Neuronal stem cell (in vitro differentiated cells): ENCODE results near the gene GIGYF2.

Experiments used
- DNase-seq: peaks from one replicate; pipeline ENCODE4 v3.0.0-alpha.2; 2013; ENCODE audit warnings: low spot score
- H2AFZ ChIP-seq: one replicate; pipeline ENCODE4 v1.6.1; 2013; ENCODE audit warnings: mild to moderate bottlenecking, low read length, inconsistent platforms
- H2AK5ac ChIP-seq: 2 replicates; pipeline ENCODE4 v1.6.1; 2013; ENCODE audit warnings: low read depth, mild to moderate bottlenecking, inconsistent platforms, low read length, moderate library complexity, mixed read lengths
- H2BK120ac ChIP-seq: 2 replicates; pipeline ENCODE4 v1.6.1; 2013; ENCODE audit warnings: low read depth, mild to moderate bottlenecking, inconsistent platforms, low read length, moderate library complexity, mixed read lengths
- H2BK12ac ChIP-seq: one replicate; pipeline ENCODE4 v1.6.1; 2013; ENCODE audit warnings: low read length, inconsistent platforms
- H2BK15ac ChIP-seq: 2 replicates; pipeline ENCODE4 v1.6.1; 2013; ENCODE audit warnings: mild to moderate bottlenecking, low read length, inconsistent platforms, mixed read lengths
- H2BK5ac ChIP-seq: one replicate; pipeline ENCODE4 v1.6.1; 2013; ENCODE audit warnings: inconsistent platforms, mild to moderate bottlenecking, low read length, moderate library complexity
- H3K14ac ChIP-seq: one replicate; pipeline ENCODE4 v1.6.1; 2013; ENCODE audit warnings: low read length, inconsistent platforms
- H3K18ac ChIP-seq: 2 replicates; pipeline ENCODE4 v1.6.1; 2013; ENCODE audit warnings: low read length, inconsistent platforms
- H3K23ac ChIP-seq: 2 replicates; pipeline ENCODE4 v1.6.1; 2013; ENCODE audit warnings: low read depth, mild to moderate bottlenecking, mixed read lengths, low read length, inconsistent platforms; ENCODE audit not compliant: poor library complexity
- H3K27ac ChIP-seq: replicated peaks from 3 replicates; pipeline ENCODE4 v1.5.1; 2013; ENCODE audit warnings: low read length, inconsistent platforms
- H3K27me3 ChIP-seq, 3 experiments: 2 replicates each; pipeline ENCODE4 v1.6.1; 2013; ENCODE audit warnings: low read length in 3 of 3, mild to moderate bottlenecking in 2 of 3, inconsistent platforms in 1 of 3, low read depth in 1 of 3, mixed read lengths in 1 of 3, moderate library complexity in 1 of 3; ENCODE audit not compliant: control insufficient read depth in 3 of 3, insufficient read depth in 3 of 3
- H3K36me3 ChIP-seq, 2 donors: replicated peaks in 1 of 2; 2 replicates each; pipeline ENCODE4 v1.6.1; 2013; ENCODE audit warnings: low read length in 2 of 2; ENCODE audit not compliant: control insufficient read depth in 2 of 2, insufficient read depth in 2 of 2
- H3K4ac ChIP-seq: 2 replicates; pipeline ENCODE4 v1.6.1; 2013; ENCODE audit warnings: inconsistent platforms, mild to moderate bottlenecking, low read length, moderate library complexity
- H3K4me1 ChIP-seq, 2 donors: 1 replicate in 1 of 2; 2 replicates in 1 of 2; pipeline ENCODE4 v1.6.1; 2013; ENCODE audit warnings: low read length in 2 of 2, low read depth in 1 of 2; ENCODE audit not compliant: control insufficient read depth in 2 of 2, insufficient read depth in 1 of 2
- H3K4me2 ChIP-seq: one replicate; pipeline ENCODE4 v1.6.1; 2013; ENCODE audit warnings: mild to moderate bottlenecking, low read length, inconsistent platforms; ENCODE audit not compliant: insufficient read depth, poor library complexity, severe bottlenecking
- H3K4me3 ChIP-seq, 2 donors: 2 replicates each; pipeline ENCODE4 v1.5.1; 2013; ENCODE audit warnings: low read length in 2 of 2, mild to moderate bottlenecking in 2 of 2, inconsistent platforms in 1 of 2, moderate library complexity in 1 of 2
- H3K79me1 ChIP-seq: one replicate; pipeline ENCODE4 v1.6.1; 2013; ENCODE audit warnings: low read depth, mild to moderate bottlenecking, inconsistent platforms, low read length, moderate library complexity
- H3K9ac ChIP-seq: one replicate; pipeline ENCODE4 v1.6.1; 2013; ENCODE audit warnings: mild to moderate bottlenecking, low read depth, low read length, inconsistent platforms; ENCODE audit not compliant: poor library complexity
- H3K9me3 ChIP-seq, 2 donors: replicated peaks in 1 of 2; 2 replicates each; pipeline versions ENCODE3 to v1.6.1; 2013; ENCODE audit warnings: low read length in 2 of 2, mild to moderate bottlenecking in 2 of 2, inconsistent platforms in 1 of 2, low read depth in 1 of 2, mixed read lengths in 1 of 2, moderate library complexity in 1 of 2; ENCODE audit not compliant: control insufficient read depth in 2 of 2, insufficient read depth in 1 of 2
- H4K8ac ChIP-seq: one replicate; pipeline ENCODE4 v1.6.1; 2013; ENCODE audit warnings: low read depth, mild to moderate bottlenecking, inconsistent platforms, low read length, moderate library complexity
- H4K91ac ChIP-seq: one replicate; pipeline ENCODE4 v1.6.1; 2013; ENCODE audit warnings: low read length, low read depth, mild to moderate bottlenecking, inconsistent platforms; ENCODE audit not compliant: poor library complexity
- WGBS, 2 donors: extraction: QIAGEN DNeasy Blood & Tissue Kit; methylation state at CpG; one replicate each; pipeline ENCODE4 v1.1.7; 2013; ENCODE audit warnings: missing lambda C conversion rate in 2 of 2, mixed read lengths in 1 of 2; ENCODE audit not compliant: insufficient read length in 2 of 2, insufficient replicate concordance in 1 of 2; ENCODE audit errors: extremely low coverage in 2 of 2; 5-methylcytosine and 5-hydroxymethylcytosine counted together

The GIGYF2 gene

GRCh38 chr2:232802091-232802490 is 105.0 kb downstream of the GIGYF2 start:
- H3K9ac ChIP-seq: no peak overlapping the region
- no CpG with 5 or more reads among the region's 3 CpGs for WGBS, 2 donors

GRCh38 chr2:232809349-232810124 is 112.4 kb downstream of the GIGYF2 start:
- Histone ChIP-seq H3K23ac (no peak overlapping the region), H3K4me3 (no peak overlapping the region), H3K79me1 (no peaks in the 10 kb centered on the region), H3K27me3 (no peaks in the 10 kb centered on the region), H3K4ac (no peak overlapping the region), H2BK5ac (no peak overlapping the region), H3K14ac (no peak overlapping the region), H2BK12ac (no peak overlapping the region), H3K27ac (no peak overlapping the region), H2AFZ (no peak overlapping the region), H3K4me1 (no peaks in the 10 kb centered on the region), H2BK15ac (no peak overlapping the region), H3K18ac (no peak overlapping the region), H2AK5ac (no peak overlapping the region), H3K4me2 (no peak overlapping the region), H3K9me3 (no peaks in the 10 kb centered on the region), H4K91ac (no peak overlapping the region), H2BK120ac (no peak overlapping the region), H3K36me3 (peaks cover 17 to 82% of the 10 kb centered on the region in 2 donors), H4K8ac (no peak overlapping the region), H3K9ac (no peak overlapping the region)
- no peak for DNase-seq
- no CpG with 5 or more reads among the region's 5 CpGs for WGBS, 2 donors

More at GRCh38 chr2:232802091-232802490, 105.0 kb downstream of the GIGYF2 start:
- Histone ChIP-seq H2AFZ (no peak overlapping the region), H3K27me3 (no peaks in the 10 kb centered on the region), H2AK5ac (no peak overlapping the region), H3K23ac (no peak overlapping the region), H2BK15ac (no peak overlapping the region), H3K14ac (no peak overlapping the region), H3K27ac (no peak overlapping the region), H3K9me3 (peaks cover 0 to 22% of the 10 kb centered on the region in 2 donors), H2BK120ac (no peak overlapping the region), H2BK5ac (no peak overlapping the region), H3K36me3 (peaks cover 6 to 74% of the 10 kb centered on the region in 2 donors), H4K91ac (no peak overlapping the region), H4K8ac (no peak overlapping the region), H2BK12ac (no peak overlapping the region), H3K4me1 (no peaks in the 10 kb centered on the region), H3K4ac (no peak overlapping the region), H3K4me3 (no peak overlapping the region), H3K18ac (no peak overlapping the region), H3K4me2 (no peak overlapping the region), H3K79me1 (no peaks in the 10 kb centered on the region)
- DNase-seq: no peak

- H3K4me1 ChIP-seq: no peaks in the 10 kb centered on the region
- no peak overlapping the region for H2AK5ac ChIP-seq
- H3K27ac ChIP-seq: no peak overlapping the region
- H3K23ac ChIP-seq: no peak overlapping the region
- H3K9ac ChIP-seq: no peak overlapping the region
- no peak for DNase-seq
- WGBS, 2 donors: no CpG with 5 or more reads among the region's 1 CpG
- H2AFZ ChIP-seq: no peak overlapping the region
- no peak overlapping the region for H2BK12ac ChIP-seq
- no peak overlapping the region for H3K4me2 ChIP-seq
- H3K79me1 ChIP-seq: no peaks in the 10 kb centered on the region
- H3K4me3 ChIP-seq: no peak overlapping the region
- H4K8ac ChIP-seq: no peak overlapping the region
- no peak overlapping the region for H3K4ac ChIP-seq
- H2BK120ac ChIP-seq: no peak overlapping the region
- H3K27me3 ChIP-seq: no peaks in the 10 kb centered on the region
- H3K9me3 ChIP-seq: no peaks in the 10 kb centered on the region
- H4K91ac ChIP-seq: no peak overlapping the region
- H2BK15ac ChIP-seq: no peak overlapping the region
- no peak overlapping the region for H2BK5ac ChIP-seq
- no peak overlapping the region for H3K14ac ChIP-seq
- no peak overlapping the region for H3K18ac ChIP-seq
- H3K36me3 ChIP-seq: peaks cover 21 to 91% of the 10 kb centered on the region in 2 donors
Observed at GRCh38 chr2:232810444-232810843, 113.3 kb downstream of the GIGYF2 start.

GRCh38 chr2:232815569-232815968 is 118.4 kb downstream of the GIGYF2 start:
- no peak overlapping the region for H4K91ac ChIP-seq
- H2AFZ ChIP-seq: no peak overlapping the region
- no peak overlapping the region for H2AK5ac ChIP-seq
- WGBS, 2 donors: no CpG with 5 or more reads among the region's 3 CpGs
- H2BK15ac ChIP-seq: no peak overlapping the region
- no peak overlapping the region for H2BK12ac ChIP-seq
- no peak overlapping the region for H3K27ac ChIP-seq
- H3K9ac ChIP-seq: no peak overlapping the region
- no peak overlapping the region for H3K4me3 ChIP-seq
- peaks cover 21 to 98% of the 10 kb centered on the region in 2 donors for H3K36me3 ChIP-seq
- no peaks in the 10 kb centered on the region for H3K9me3 ChIP-seq
- no peaks in the 10 kb centered on the region for H3K27me3 ChIP-seq
- no peak overlapping the region for H2BK5ac ChIP-seq
- DNase-seq: no peak
- no peak overlapping the region for H2BK120ac ChIP-seq
- no peaks in the 10 kb centered on the region for H3K4me1 ChIP-seq
- H4K8ac ChIP-seq: no peak overlapping the region
- no peak overlapping the region for H3K18ac ChIP-seq
- no peak overlapping the region for H3K14ac ChIP-seq
- no peak overlapping the region for H3K23ac ChIP-seq
- no peak overlapping the region for H3K4ac ChIP-seq
- H3K79me1 ChIP-seq: no peaks in the 10 kb centered on the region
- H3K4me2 ChIP-seq: no peak overlapping the region
